ENCODE data around the gene SLC5A8.

SLC5A8 gene, protein sequence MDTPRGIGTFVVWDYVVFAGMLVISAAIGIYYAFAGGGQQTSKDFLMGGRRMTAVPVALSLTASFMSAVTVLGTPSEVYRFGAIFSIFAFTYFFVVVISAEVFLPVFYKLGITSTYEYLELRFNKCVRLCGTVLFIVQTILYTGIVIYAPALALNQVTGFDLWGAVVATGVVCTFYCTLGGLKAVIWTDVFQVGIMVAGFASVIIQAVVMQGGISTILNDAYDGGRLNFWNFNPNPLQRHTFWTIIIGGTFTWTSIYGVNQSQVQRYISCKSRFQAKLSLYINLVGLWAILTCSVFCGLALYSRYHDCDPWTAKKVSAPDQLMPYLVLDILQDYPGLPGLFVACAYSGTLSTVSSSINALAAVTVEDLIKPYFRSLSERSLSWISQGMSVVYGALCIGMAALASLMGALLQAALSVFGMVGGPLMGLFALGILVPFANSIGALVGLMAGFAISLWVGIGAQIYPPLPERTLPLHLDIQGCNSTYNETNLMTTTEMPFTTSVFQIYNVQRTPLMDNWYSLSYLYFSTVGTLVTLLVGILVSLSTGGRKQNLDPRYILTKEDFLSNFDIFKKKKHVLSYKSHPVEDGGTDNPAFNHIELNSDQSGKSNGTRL

GRCh38 chr12:101209319-101210302 is at the start of gene SLC5A8:
Gene SLC5A8 (minus strand): TSS chr12:101210238. CDS start chr12:101209848, 390 bp downstream.
- DNase-seq (ENCODE audit: low read depth), result no peak

- no peak for DNase-seq (ENCODE audit: low read depth)
Observed at GRCh38 chr12:101257357-101257756, 47.3 kb upstream of the SLC5A8 start.

GRCh38 chr12:101256266-101256665 is 46.2 kb upstream of the SLC5A8 start:
- no peak for DNase-seq (ENCODE audit: low read depth)

- no peak for DNase-seq (ENCODE audit: low read depth)
Observed at GRCh38 chr12:101243616-101244015, 33.6 kb upstream of the SLC5A8 start.

DNA sequence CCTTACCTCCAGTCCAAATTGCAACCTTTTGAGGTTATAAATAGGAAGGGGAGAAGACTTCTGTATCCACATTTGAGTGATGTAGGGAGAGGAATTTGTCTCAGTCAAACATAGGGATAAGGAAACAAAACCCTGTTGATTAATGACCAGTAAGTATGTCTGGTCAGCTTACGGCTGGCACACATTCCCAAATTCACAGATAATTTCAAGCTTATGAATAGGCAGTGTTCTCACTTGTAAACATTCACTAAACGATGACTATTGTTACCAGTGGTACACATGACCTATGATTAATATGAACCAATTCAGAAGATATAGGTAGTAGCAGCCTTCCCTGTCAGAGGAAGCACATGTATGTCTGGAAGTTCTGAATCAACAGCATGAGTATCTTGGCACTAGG is 33.0 kb upstream of the SLC5A8 start:
- DNase-seq (ENCODE audit: low read depth), result no peak

DNA sequence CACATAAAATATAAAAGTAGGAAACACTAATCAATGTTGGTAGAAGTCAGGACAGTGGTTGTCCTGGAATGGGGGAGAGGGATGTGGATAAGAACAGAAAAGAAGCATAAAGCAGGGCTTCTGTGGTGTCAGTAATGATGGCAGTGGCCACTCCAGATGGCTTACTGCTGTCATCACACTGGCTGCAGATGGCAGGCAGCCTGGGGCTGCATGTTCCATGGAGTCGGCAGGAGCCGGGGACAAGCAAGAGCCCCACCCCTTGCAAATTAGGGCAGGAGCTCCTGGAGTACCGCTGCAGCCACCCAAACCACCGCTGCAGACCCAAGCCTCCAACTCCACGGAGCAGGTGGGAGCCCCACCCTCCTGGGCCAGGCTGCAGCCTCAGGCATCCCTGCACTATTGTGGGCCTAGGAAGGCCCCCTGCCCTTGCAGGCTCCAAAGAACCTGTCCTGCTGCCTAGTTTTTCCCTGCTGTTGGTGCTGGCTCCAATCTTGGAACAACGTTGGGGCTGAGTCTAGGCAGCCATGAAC is 28.8 kb upstream of the SLC5A8 start:
- no peak for DNase-seq (ENCODE audit: low read depth)

GRCh38 chr12:101238306-101238705 is 28.3 kb upstream of the SLC5A8 start:
- no peak for DNase-seq (ENCODE audit: low read depth)

DNA sequence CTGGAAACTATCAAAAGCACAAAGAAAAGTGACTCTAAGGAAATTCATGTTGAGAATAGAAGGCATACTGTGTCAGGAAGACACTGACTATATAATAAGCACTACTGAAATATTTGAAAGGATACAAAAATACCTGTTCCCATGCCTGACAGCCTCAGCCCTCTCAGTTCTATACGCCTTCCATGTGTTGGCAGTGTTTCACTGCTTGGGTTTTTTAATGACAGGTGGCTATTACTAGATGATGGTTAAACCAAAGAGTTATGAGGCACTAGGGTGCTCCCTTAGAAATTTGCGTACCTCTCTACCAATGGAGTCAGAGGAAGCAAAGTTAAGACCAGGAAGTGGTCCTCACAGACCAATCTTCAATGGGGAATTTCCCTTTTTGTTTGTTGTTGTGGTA is 25.6 kb upstream of the SLC5A8 start:
- DNase-seq (ENCODE audit: low read depth), result no peak

- DNase-seq (ENCODE audit: low read depth), result no peak
Observed at GRCh38 chr12:101231636-101232035, 21.6 kb upstream of the SLC5A8 start.

GRCh38 chr12:101230547-101230946 is 20.5 kb upstream of the SLC5A8 start:
- DNase-seq (ENCODE audit: low read depth), result no peak

DNA sequence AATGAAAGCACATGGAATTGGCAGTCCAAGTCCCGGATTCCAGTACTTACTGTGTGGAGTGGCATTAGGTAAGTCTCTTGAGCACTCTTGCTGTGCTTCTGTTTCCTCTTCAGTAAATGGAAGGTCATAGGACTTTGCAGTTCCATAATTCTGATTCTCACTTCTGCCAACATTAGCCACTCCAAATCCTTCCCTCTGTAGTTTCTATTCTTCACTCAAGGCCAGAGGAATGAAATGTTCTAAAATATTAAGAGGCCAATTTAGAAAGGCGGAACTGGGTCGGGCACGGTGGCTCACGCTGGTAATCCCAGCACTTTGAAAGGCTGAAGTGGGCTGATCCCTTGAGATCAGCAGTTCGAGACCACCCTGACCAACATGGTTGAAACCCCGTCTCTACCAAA is 19.8 kb upstream of the SLC5A8 start:
- DNase-seq (ENCODE audit: low read depth), result no peak

DNA sequence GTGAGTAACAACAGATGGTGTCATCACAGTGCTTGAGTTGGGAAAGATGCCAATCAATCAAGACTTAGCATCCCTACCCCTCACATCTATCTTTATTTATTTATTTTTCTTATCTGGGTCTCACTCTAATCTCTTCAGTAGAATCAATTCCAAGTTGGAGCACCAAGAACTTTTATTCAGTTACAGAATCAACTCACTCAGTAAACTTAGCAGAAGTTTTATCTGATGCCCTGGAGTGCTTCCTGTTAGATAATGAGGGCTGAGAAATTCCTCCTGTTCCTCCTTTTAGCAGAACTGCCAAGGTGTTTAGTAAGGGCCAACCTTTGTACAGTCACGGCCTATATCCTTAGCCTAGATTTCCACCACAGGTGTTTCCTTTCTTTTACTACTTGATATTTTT is 11.3 kb upstream of the SLC5A8 start:
- no peak for DNase-seq (ENCODE audit: low read depth)

DNA sequence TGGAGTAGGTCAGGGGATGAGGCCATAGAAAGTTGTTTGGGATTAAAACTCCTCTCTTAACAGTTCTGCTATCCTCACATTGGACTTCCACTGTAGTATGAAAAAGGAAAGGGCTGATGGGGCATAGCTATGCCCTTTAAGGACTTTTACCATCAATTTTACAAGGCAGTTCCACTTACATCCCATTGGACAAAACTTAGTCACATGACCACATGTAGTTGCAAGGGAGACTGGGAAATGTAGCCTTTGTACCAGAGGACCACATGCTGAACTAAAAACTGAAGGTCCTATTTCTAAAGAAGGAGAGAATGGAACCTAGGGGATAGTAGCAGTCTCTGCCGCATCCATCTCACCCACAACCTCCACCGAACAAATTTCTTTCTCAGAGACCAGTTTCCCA is 6.8 kb upstream of the SLC5A8 start:
- no peak for DNase-seq (ENCODE audit: low read depth)

GRCh38 chr12:101207086-101207780 is 2.8 kb downstream of the SLC5A8 start:
- no peak for DNase-seq (ENCODE audit: low read depth)

DNA sequence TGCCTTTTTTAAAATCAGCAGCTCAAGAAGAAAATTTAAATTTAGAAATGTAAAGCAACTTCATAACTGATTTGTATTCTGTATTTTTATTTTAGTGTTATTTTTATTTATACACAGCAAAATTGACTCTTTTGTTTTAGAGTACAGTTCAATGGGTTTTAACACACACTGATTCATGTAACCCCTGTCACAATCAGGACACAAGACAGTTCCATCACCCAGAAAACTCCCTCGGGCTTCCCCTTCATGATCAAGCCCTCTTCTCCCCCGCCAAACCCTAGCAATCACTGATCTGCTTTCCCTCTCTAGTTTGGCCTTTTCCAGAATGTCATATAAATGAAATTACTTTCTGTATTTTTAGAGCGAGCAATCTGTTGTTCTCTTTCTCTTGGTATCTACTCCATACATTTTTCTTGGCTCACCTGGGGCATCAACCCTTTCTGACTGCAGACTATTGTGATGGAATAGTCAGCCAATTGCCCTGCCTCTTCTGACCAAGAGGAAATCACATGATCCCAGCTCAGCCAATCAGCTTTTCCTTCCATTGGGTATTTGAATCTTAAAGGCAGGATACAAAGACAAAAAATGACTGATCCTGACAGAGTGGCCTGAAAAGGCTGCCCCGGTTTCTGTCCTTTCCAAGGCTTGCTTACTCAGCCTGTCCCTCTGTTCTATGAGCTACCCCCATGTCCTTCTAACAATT is 5.3 kb downstream of the SLC5A8 start:
- DNase-seq (ENCODE audit: low read depth), result no peak

GRCh38 chr12:101200824-101201223 is 9.2 kb downstream of the SLC5A8 start:
- DNase-seq (ENCODE audit: low read depth), result no peak

DNA sequence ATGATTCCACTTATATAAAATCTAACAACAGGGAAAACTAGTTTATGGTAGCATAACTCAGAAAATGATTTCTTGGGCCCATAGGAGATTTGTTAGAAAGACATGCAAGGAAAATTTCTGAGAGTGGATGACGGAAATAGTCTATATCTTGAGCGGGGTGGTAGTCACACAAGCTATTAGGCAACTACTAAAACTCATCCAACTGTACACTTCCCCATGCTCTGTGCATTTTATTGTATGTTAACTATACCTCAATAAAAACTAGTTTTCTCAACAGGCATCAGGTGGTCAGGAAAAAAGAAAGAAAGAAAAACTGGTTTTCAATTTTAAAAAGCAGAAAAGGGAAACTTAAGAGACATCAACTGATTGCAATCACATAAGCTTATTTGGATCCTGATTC is 9.9 kb downstream of the SLC5A8 start:
- DNase-seq (ENCODE audit: low read depth), result no peak

- no peak for DNase-seq (ENCODE audit: low read depth)
Observed at GRCh38 chr12:101186291-101186690, 23.7 kb downstream of the SLC5A8 start.

- DNase-seq (ENCODE audit: low read depth), result no peak
Observed at GRCh38 chr12:101181776-101182175, 28.3 kb downstream of the SLC5A8 start.

- DNase-seq (ENCODE audit: low read depth), result no peak
Observed at GRCh38 chr12:101174541-101174940, 35.5 kb downstream of the SLC5A8 start.

- DNase-seq (ENCODE audit: low read depth), result no peak
Observed at GRCh38 chr12:101173197-101173749, 36.8 kb downstream of the SLC5A8 start.

All from activated gamma-delta T cell treated with anti-CD3 and anti-CD28 coated beads, Interleukin-2, amount 50 U/mL, for 16 hours (primary cell).